ENCODE measurements around the gene CREG1.

CREG1 gene

DNA sequence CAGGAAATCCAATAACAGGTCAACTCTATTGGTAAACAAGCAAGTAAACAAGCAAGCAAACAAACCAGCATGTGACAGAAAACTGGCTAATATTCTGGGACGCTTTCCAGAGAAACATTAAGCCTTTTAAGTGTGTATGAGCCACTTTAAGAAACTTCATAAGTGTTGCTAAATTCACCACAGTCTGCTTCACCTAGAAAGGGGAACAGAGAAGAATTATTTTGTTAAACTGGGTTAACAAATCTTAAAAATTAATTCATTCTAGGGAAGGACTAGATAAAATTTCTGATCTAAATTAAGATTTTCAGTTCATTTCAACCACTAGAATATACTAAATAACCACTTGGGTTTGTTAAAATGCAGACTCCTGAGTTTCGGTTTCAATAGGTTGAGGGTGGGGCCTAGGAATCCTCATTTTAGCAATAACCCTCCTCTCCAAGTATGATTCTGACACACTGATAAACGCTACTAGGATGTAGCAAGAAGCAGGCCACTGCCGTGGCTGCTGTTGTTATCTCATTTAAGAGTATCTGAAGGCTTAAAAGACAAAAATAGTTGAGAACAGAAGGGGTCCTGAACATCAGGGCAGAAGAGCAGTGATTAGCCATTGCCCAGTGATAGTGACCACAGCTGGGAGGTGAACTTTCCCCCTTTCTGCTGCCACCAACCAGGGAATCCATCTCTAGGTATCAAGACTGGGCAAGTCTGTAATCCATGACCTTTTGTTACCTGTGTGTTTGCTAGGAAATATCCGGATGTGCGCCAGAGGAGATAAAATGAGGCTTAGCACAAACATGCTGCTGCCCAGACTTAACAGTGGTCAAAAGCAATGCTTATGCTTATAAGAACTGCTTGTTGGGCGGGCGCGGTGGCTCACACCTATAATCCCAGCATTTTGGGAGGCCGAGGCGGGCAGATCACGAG lies 11.2 kb downstream of the CREG1 start:
- no peak for ATAC-seq
- TF ChIP-seq ARNTL (CRISPR knock-in tag; IDR thresholded peaks at IDR 0.05; ENCODE audit: borderline replicate concordance, low read depth) = no peak
- TF ChIP-seq, protein P1, sequence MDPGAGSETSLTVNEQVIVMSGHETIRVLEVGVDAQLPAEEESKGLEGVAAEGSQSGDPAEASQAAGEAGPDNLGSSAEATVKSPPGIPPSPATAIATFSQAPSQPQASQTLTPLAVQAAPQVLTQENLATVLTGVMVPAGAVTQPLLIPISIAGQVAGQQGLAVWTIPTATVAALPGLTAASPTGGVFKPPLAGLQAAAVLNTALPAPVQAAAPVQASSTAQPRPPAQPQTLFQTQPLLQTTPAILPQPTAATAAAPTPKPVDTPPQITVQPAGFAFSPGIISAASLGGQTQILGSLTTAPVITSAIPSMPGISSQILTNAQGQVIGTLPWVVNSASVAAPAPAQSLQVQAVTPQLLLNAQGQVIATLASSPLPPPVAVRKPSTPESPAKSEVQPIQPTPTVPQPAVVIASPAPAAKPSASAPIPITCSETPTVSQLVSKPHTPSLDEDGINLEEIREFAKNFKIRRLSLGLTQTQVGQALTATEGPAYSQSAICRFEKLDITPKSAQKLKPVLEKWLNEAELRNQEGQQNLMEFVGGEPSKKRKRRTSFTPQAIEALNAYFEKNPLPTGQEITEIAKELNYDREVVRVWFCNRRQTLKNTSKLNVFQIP (CRISPR knock-in tag; IDR thresholded peaks at IDR 0.05; ENCODE audit: borderline replicate concordance, low read depth) = no peak
- TF ChIP-seq ZNF8 (CRISPR knock-in tag; IDR thresholded peaks at IDR 0.05) = no peak
- TF ChIP-seq, protein P2, sequence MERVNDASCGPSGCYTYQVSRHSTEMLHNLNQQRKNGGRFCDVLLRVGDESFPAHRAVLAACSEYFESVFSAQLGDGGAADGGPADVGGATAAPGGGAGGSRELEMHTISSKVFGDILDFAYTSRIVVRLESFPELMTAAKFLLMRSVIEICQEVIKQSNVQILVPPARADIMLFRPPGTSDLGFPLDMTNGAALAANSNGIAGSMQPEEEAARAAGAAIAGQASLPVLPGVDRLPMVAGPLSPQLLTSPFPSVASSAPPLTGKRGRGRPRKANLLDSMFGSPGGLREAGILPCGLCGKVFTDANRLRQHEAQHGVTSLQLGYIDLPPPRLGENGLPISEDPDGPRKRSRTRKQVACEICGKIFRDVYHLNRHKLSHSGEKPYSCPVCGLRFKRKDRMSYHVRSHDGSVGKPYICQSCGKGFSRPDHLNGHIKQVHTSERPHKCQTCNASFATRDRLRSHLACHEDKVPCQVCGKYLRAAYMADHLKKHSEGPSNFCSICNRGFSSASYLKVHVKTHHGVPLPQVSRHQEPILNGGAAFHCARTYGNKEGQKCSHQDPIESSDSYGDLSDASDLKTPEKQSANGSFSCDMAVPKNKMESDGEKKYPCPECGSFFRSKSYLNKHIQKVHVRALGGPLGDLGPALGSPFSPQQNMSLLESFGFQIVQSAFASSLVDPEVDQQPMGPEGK (CRISPR knock-in tag; IDR thresholded peaks at IDR 0.05; ENCODE audit: borderline replicate concordance) = no peak
- no peak for TF ChIP-seq ESRRG (CRISPR knock-in tag; IDR thresholded peaks at IDR 0.05)
- TF ChIP-seq ZFP3 (CRISPR knock-in tag; IDR thresholded peaks at IDR 0.05) = no peak
- no peak for TF ChIP-seq TCF4 (CRISPR knock-in tag; IDR thresholded peaks at IDR 0.05; ENCODE audit: borderline replicate concordance)
- no peak for TF ChIP-seq SNAI2 (CRISPR knock-in tag; IDR thresholded peaks at IDR 0.05)
- no peak for TF ChIP-seq OSR1 (CRISPR knock-in tag; IDR thresholded peaks at IDR 0.05)
- TF ChIP-seq PPARA (CRISPR knock-in tag; IDR thresholded peaks at IDR 0.05; ENCODE audit: borderline replicate concordance) = no peak
- TF ChIP-seq ZC3H10 (CRISPR knock-in tag; IDR thresholded peaks at IDR 0.05) = no peak
- no peak for TF ChIP-seq CSDC2 (CRISPR knock-in tag; IDR thresholded peaks at IDR 0.05)
- TF ChIP-seq ISL1 (CRISPR knock-in tag; IDR thresholded peaks at IDR 0.05) = no peak
- no peak for TF ChIP-seq ZNF565 (CRISPR knock-in tag; conservative IDR thresholded peaks at IDR 0.05; ENCODE audit: low read depth)
- TF ChIP-seq ZFP30 (CRISPR knock-in tag; IDR thresholded peaks at IDR 0.05) = no peak

DNA sequence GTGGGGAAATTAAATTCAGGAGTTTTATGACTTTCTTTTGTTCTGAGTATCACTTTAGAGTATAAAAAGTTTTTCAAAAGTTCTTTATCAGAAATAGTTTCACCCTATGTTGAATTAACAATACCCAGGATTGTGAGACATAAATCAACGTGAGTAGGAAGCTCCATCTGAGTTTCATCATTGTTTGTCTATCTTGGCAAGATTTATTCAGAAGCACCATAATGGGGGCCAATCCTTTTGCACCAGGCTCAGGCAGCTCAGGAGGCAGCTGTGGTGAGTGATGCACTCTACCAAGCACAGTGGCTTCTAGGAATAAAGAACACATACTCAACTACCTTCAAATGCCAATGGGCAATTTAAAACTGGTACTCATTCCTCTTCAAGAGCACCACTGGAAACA lies 12.0 kb downstream of the CREG1 start:
- TF ChIP-seq ZC3H10 (CRISPR knock-in tag; IDR thresholded peaks at IDR 0.05) = no peak
- 0 out of 3 replicates have a peak, but pooled peaks have one; percentile 22 for ATAC-seq

DNA sequence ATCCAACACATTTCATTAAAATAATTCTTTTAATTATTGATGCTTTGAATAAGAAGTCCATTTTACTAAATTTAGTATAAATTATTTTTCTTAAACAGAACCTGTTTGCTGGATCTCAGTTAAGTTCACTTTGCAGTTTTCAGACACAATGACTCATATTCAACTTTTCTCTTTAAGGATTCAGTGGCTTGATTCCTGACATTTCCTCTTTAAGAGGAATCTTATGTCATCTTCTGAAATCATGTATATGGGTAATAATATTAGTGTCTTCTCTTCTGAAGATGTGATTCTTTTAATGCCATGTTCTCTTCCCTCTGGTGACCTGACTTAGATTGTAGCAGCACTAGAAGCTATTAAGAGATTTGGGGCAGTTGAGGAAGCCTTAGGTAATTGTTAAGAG lies 12.6 kb downstream of the CREG1 start:
- TF ChIP-seq CSDC2 (CRISPR knock-in tag; IDR thresholded peaks at IDR 0.05) = no peak
- no peak for TF ChIP-seq TOX (CRISPR knock-in tag; IDR thresholded peaks at IDR 0.05; ENCODE audit: borderline replicate concordance)
- no peak for TF ChIP-seq ZNF70 (CRISPR knock-in tag; IDR thresholded peaks at IDR 0.05)
- no peak for TF ChIP-seq ZFP30 (CRISPR knock-in tag; IDR thresholded peaks at IDR 0.05)
- no peak for TF ChIP-seq ESRRG (CRISPR knock-in tag; IDR thresholded peaks at IDR 0.05)
- no peak for TF ChIP-seq ZC3H10 (CRISPR knock-in tag; IDR thresholded peaks at IDR 0.05)
- no peak for TF ChIP-seq ARNTL (CRISPR knock-in tag; IDR thresholded peaks at IDR 0.05; ENCODE audit: borderline replicate concordance, low read depth)
- TF ChIP-seq, protein P1 (CRISPR knock-in tag; IDR thresholded peaks at IDR 0.05; ENCODE audit: borderline replicate concordance, low read depth) = no peak
- no peak for TF ChIP-seq TCF4 (CRISPR knock-in tag; IDR thresholded peaks at IDR 0.05; ENCODE audit: borderline replicate concordance)
- no peak for TF ChIP-seq SNAI2 (CRISPR knock-in tag; IDR thresholded peaks at IDR 0.05)
- no peak for TF ChIP-seq PPARA (CRISPR knock-in tag; IDR thresholded peaks at IDR 0.05; ENCODE audit: borderline replicate concordance)
- TF ChIP-seq, protein P3, sequence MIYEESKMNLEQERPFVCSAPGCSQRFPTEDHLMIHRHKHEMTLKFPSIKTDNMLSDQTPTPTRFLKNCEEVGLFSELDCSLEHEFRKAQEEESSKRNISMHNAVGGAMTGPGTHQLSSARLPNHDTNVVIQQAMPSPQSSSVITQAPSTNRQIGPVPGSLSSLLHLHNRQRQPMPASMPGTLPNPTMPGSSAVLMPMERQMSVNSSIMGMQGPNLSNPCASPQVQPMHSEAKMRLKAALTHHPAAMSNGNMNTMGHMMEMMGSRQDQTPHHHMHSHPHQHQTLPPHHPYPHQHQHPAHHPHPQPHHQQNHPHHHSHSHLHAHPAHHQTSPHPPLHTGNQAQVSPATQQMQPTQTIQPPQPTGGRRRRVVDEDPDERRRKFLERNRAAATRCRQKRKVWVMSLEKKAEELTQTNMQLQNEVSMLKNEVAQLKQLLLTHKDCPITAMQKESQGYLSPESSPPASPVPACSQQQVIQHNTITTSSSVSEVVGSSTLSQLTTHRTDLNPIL (CRISPR knock-in tag; IDR thresholded peaks at IDR 0.05; ENCODE audit: low read depth) = no peak
- TF ChIP-seq RARB (CRISPR knock-in tag; IDR thresholded peaks at IDR 0.05) = no peak
- no peak for TF ChIP-seq BACH2 (CRISPR knock-in tag; IDR thresholded peaks at IDR 0.05; ENCODE audit: borderline replicate concordance)
- TF ChIP-seq, protein P2 (CRISPR knock-in tag; IDR thresholded peaks at IDR 0.05; ENCODE audit: borderline replicate concordance) = no peak
- no peak for TF ChIP-seq ISL1 (CRISPR knock-in tag; IDR thresholded peaks at IDR 0.05)
- no peak for ATAC-seq

Measured in SK-N-SH treated with all-trans-retinoic acid at 6 μM for 48 hours (cell line).